Neural cell (in vitro differentiated cells): Measurements from ENCODE around the gene CXCL6. TPM values are rescaled to one million over a fixed set of nuclear protein-coding genes. Genes with fewer than 3 reads are reported as not detected.

Experiments used
- H2AFZ ChIP-seq: fragments of 200-600, 300-800 bp; sonication (generic), shearing (Covaris generic); 2 replicates; pipeline ENCODE4 v1.6.0; 2014; ENCODE audit warnings: low read depth, mild to moderate bottlenecking, antibody characterized with exemption, low read length, moderate library complexity
- H3F3A ChIP-seq: fragments of 200-600 bp; shearing (Covaris generic); 2 replicates; pipeline ENCODE4 v1.6.1; 2016; ENCODE audit warnings: mild to moderate bottlenecking, moderate library complexity, mixed read lengths, antibody characterized with exemption, low read length; ENCODE audit not compliant: insufficient read depth, poor library complexity, severe bottlenecking
- H3K27ac ChIP-seq: fragments of 200-600, 300-800 bp; sonication (generic), shearing (Covaris generic); 2 replicates; pipeline ENCODE4 v1.5.1; 2014; ENCODE audit warnings: mild to moderate bottlenecking, low read length, moderate library complexity
- H3K27me3 ChIP-seq: fragments of 300-800, 200-600 bp; sonication (generic), shearing (Covaris generic); 2 replicates; pipeline ENCODE4 v1.6.0; 2014; ENCODE audit warnings: mild to moderate bottlenecking, low read depth, low read length, moderate library complexity; ENCODE audit not compliant: insufficient read depth
- H3K36me3 ChIP-seq: fragments of 300-800, 200-600 bp; sonication (generic), shearing (Covaris generic); 2 replicates; pipeline ENCODE4 v1.5.1; 2014; ENCODE audit warnings: mild to moderate bottlenecking, antibody characterized with exemption, low read length, moderate library complexity; ENCODE audit not compliant: insufficient read depth
- H3K4me2 ChIP-seq: fragments of 300-800, 200-600 bp; sonication (generic), shearing (Covaris generic); 2 replicates; pipeline ENCODE4 v1.6.0; 2014; ENCODE audit warnings: mild to moderate bottlenecking, low read length
- H3K4me3 ChIP-seq: fragments of 300-800, 200-600 bp; sonication (generic), shearing (Covaris generic); 2 replicates; pipeline ENCODE4 v1.5.1; 2014; ENCODE audit warnings: mild to moderate bottlenecking, low read length, moderate library complexity
- H3K79me2 ChIP-seq: fragments of 200-600 bp; shearing (Covaris generic); replicated peaks from 2 replicates; pipeline ENCODE4 v1.6.0; 2014; ENCODE audit warnings: mild to moderate bottlenecking, low read length, moderate library complexity; ENCODE audit not compliant: insufficient read depth
- H3K9ac ChIP-seq: fragments of 300-800, 200-600 bp; sonication (generic), shearing (Covaris generic); 2 replicates; pipeline ENCODE4 v1.6.1; 2016; ENCODE audit warnings: mild to moderate bottlenecking, low read length, mixed read lengths
- H3K9me2 ChIP-seq: fragments of 200-600 bp; shearing (Covaris generic); 2 replicates; pipeline ENCODE4 v1.6.1; 2016; ENCODE audit warnings: mild to moderate bottlenecking, low read length, mixed read lengths; ENCODE audit not compliant: insufficient read depth
- H3K9me3 ChIP-seq: fragments of 200-600, 300-800 bp; sonication (generic), shearing (Covaris generic); 2 replicates; pipeline ENCODE4 v1.6.1; 2016; ENCODE audit warnings: mild to moderate bottlenecking, mixed run types, low read length, moderate library complexity, mixed read lengths
- H4K20me1 ChIP-seq: fragments of 200-600 bp; shearing (Covaris generic); 2 replicates; pipeline ENCODE4 v1.6.1; 2016; ENCODE audit warnings: mild to moderate bottlenecking, mixed run types; ENCODE audit not compliant: insufficient read depth
- CTCF ChIP-seq: fragments of 450-650 bp; IDR thresholded peaks from 2 replicates; pipeline ENCODE4 v1.5.1; 2014; ENCODE audit warnings: antibody characterized with exemption, mild to moderate bottlenecking, moderate library complexity; ENCODE audit not compliant: poor library complexity, severe bottlenecking
- EP300 ChIP-seq: fragments of 450-650 bp; conservative IDR thresholded peaks from 2 replicates; pipeline ENCODE4 v1.6.1; 2014; ENCODE audit warnings: antibody characterized with exemption, mild to moderate bottlenecking, moderate library complexity; ENCODE audit not compliant: poor library complexity, severe bottlenecking
- EZH2 ChIP-seq: fragments of 200-600, 300-800 bp; shearing (Covaris generic), sonication (generic); IDR thresholded peaks from 2 replicates; pipeline ENCODE4 v1.6.1; 2014; ENCODE audit warnings: antibody characterized with exemption, low read length, borderline replicate concordance, mild to moderate bottlenecking; ENCODE audit not compliant: insufficient read depth, poor library complexity, severe bottlenecking
- MXI1 ChIP-seq: fragments of 450-650 bp; conservative IDR thresholded peaks from 2 replicates; pipeline ENCODE4 v1.6.1; 2014; ENCODE audit warnings: antibody characterized with exemption, mild to moderate bottlenecking; ENCODE audit not compliant: poor library complexity, severe bottlenecking
- POLR2AphosphoS5 ChIP-seq: IDR thresholded peaks from 2 replicates; pipeline ENCODE4 v1.6.1; 2012
- RAD21 ChIP-seq: fragments of 450-650 bp; conservative IDR thresholded peaks from 2 replicates; pipeline ENCODE4 v1.6.1; 2014; ENCODE audit warnings: antibody characterized with exemption, mild to moderate bottlenecking, moderate library complexity
- SMC3 ChIP-seq: fragments of 450-650 bp; conservative IDR thresholded peaks from 2 replicates; pipeline ENCODE4 v1.6.1; 2014; ENCODE audit warnings: antibody characterized with exemption, mild to moderate bottlenecking, moderate library complexity; ENCODE audit not compliant: poor library complexity
- TAF1 ChIP-seq: IDR thresholded peaks from 2 replicates; pipeline ENCODE4 v1.6.1; 2012; ENCODE audit warnings: low read depth
- polyA plus RNA-seq: library from polyadenylated mRNA; depleted of rRNA; stranded (reverse); fragments of >200 nt; gene quantifications from 2 replicates; pipeline ENCODE4 v1.2.3, GENCODE V29; 2014
- TF ChIP-seq, protein P1 (sequence below): IDR thresholded peaks from 2 replicates; pipeline ENCODE4 v1.6.1; 2012; ENCODE audit warnings: borderline replicate concordance

The CXCL6 gene
- polyA plus RNA-seq, 1 donor from 2014 or later, result not detected

DNA sequence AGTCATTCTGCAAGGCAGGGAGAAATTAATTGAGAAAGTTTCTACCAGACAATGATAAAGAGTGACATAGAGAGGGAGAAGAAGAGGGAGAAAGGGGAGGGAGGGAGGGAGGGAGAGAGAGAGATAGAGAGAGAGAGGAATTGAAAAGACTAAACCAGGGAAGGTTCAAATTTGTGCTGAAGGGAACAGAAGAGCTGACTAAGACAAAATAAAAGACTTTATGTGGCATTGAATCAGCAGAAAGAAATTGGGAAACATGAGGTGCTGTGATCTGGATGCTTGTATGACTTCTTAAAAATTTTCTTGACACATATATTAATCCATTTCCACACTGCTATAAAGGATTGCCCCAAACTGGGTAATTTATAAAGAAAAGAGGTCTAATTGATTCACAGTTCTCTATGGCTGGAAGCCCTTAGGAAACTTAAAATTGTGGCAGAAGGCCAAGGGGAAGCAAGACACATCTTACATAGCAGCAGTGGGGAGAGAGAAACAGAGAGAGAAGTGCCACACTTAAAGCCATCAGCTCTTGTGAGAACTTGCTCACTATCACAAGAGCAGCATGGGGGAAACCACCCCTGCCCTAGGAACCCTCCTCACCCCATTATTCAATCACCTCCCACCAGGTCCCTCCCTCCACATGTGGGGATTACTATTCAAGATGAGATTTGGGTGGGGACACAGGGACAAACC, 13.5 kb upstream of the CXCL6 start:
- Histone ChIP-seq H3K4me2 (no peak overlapping the region), H3K9me3 (no peaks in the 10 kb centered on the region), H3K9me2 (no peaks in the 10 kb centered on the region), H4K20me1 (no peaks in the 10 kb centered on the region), H3K4me3 (no peak overlapping the region), H3K27me3 (no peaks in the 10 kb centered on the region), H3K36me3 (no peaks in the 10 kb centered on the region), H3K27ac (no peak overlapping the region), H3F3A (no peaks in the 10 kb centered on the region), H3K9ac (no peak overlapping the region), H3K79me2 (no peaks in the 10 kb centered on the region), H2AFZ (no peak overlapping the region)
- TF ChIP-seq MXI1 (no peak), SMC3 (no peak)

- Histone ChIP-seq H3K9ac (no peak overlapping the region), H3K27ac (no peak overlapping the region), H3K9me3 (no peaks in the 10 kb centered on the region), H2AFZ (no peak overlapping the region), H3K27me3 (no peaks in the 10 kb centered on the region), H3K4me3 (no peak overlapping the region), H3K79me2 (no peaks in the 10 kb centered on the region), H4K20me1 (no peaks in the 10 kb centered on the region), H3K9me2 (no peaks in the 10 kb centered on the region), H3F3A (no peaks in the 10 kb centered on the region), H3K4me2 (no peak overlapping the region), H3K36me3 (no peaks in the 10 kb centered on the region)
- no peak for TF ChIP-seq CTCF
- no peak for TF ChIP-seq MXI1
- TF ChIP-seq RAD21, result no peak
- TF ChIP-seq EP300, result no peak
- TF ChIP-seq EZH2, result no peak
- TF ChIP-seq, protein P1, sequence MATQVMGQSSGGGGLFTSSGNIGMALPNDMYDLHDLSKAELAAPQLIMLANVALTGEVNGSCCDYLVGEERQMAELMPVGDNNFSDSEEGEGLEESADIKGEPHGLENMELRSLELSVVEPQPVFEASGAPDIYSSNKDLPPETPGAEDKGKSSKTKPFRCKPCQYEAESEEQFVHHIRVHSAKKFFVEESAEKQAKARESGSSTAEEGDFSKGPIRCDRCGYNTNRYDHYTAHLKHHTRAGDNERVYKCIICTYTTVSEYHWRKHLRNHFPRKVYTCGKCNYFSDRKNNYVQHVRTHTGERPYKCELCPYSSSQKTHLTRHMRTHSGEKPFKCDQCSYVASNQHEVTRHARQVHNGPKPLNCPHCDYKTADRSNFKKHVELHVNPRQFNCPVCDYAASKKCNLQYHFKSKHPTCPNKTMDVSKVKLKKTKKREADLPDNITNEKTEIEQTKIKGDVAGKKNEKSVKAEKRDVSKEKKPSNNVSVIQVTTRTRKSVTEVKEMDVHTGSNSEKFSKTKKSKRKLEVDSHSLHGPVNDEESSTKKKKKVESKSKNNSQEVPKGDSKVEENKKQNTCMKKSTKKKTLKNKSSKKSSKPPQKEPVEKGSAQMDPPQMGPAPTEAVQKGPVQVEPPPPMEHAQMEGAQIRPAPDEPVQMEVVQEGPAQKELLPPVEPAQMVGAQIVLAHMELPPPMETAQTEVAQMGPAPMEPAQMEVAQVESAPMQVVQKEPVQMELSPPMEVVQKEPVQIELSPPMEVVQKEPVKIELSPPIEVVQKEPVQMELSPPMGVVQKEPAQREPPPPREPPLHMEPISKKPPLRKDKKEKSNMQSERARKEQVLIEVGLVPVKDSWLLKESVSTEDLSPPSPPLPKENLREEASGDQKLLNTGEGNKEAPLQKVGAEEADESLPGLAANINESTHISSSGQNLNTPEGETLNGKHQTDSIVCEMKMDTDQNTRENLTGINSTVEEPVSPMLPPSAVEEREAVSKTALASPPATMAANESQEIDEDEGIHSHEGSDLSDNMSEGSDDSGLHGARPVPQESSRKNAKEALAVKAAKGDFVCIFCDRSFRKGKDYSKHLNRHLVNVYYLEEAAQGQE, result no peak
- TF ChIP-seq SMC3, result no peak
- TF ChIP-seq POLR2AphosphoS5, result no peak
- no peak for TF ChIP-seq TAF1
Observed at GRCh38 chr4:73823760-73824159, 12.7 kb upstream of the CXCL6 start.
